Vagina (tissue), 2 donors: ENCODE measurements around the gene POMT2.

Source experiments
- CTCF ChIP-seq, 3 experiments: fragments of 450-650 bp in 2 of 3; fragments of 200-600 bp in 1 of 3; sonication (generic) in 1 of 3; IDR thresholded peaks; one replicate each; pipeline ENCODE4 v1.5.1; 2017 to 2019; ENCODE audit warnings: antibody characterized with exemption in 3 of 3, mild to moderate bottlenecking in 2 of 3, moderate library complexity in 2 of 3
- POLR2A ChIP-seq, 2 donors: fragments of 450-650 bp; IDR thresholded peaks; one replicate each; pipeline ENCODE4 v1.6.1; 2017; ENCODE audit warnings: antibody characterized with exemption in 2 of 2, mild to moderate bottlenecking in 2 of 2, moderate library complexity in 2 of 2

- TF ChIP-seq CTCF (IDR thresholded peaks at IDR 0.05) (no peak), POLR2A (IDR thresholded peaks at IDR 0.05) (no peak)
These were observed 19.7 kb upstream of the POMT2 start for GRCh38 chr14:77340389-77340788.
